GM20000 (cell line): ENCODE measurements around the gene CALHM5.

Experiments used
- DNase-seq: peaks from one replicate; pipeline ENCODE4 v3.0.0; 2012; ENCODE audit warnings: low spot score
- TF ChIP-seq, protein P1 (sequence below): IDR thresholded peaks from 2 replicates; pipeline ENCODE4 v1.5.1; 2012; ENCODE audit warnings: mild to moderate bottlenecking, control low read depth; ENCODE audit errors: extremely low read depth, missing control alignments

CALHM5 gene

DNA sequence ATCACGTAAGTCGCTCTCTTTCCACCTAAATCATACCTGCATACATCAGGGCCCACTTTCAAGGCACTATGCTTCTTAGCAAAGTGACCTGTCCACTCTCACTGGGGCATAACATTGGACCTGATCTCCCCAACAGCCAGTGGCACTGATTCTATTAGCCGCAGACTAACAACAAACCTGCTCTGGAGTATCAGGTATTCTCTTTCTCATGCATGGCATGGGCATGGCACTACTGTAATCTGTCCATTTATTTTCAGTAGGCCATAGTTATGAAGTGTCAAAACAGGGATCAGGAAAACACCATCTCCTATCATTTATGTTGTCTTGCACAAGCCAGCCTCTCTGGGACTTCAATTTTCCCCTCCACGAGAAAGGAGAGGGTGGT is 50.6 kb downstream of the CALHM5 start:
- DNase-seq = no peak
- TF ChIP-seq, protein P1, sequence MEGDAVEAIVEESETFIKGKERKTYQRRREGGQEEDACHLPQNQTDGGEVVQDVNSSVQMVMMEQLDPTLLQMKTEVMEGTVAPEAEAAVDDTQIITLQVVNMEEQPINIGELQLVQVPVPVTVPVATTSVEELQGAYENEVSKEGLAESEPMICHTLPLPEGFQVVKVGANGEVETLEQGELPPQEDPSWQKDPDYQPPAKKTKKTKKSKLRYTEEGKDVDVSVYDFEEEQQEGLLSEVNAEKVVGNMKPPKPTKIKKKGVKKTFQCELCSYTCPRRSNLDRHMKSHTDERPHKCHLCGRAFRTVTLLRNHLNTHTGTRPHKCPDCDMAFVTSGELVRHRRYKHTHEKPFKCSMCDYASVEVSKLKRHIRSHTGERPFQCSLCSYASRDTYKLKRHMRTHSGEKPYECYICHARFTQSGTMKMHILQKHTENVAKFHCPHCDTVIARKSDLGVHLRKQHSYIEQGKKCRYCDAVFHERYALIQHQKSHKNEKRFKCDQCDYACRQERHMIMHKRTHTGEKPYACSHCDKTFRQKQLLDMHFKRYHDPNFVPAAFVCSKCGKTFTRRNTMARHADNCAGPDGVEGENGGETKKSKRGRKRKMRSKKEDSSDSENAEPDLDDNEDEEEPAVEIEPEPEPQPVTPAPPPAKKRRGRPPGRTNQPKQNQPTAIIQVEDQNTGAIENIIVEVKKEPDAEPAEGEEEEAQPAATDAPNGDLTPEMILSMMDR = no peak

DNA sequence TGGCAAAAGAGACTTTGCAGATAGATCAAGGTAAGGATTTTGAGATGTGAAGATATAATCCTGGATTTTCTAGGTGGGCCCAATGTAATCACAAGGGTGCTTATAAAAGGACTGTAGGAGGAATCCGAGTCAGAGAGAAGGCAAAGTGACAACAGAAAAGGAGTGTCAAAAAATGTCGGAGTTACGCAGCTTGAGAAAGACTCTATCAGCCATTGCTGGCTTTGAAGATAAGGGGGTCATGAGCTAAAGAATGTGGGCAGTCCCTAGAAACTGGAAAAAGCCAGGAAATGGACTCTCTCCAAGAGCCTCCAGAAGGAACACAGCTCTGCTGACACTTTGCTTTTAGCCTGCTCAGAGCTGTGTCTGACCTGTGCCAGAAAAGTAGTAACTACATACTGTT is 51.2 kb downstream of the CALHM5 start:
- TF ChIP-seq, protein P1 = no peak
- no peak for DNase-seq

DNA sequence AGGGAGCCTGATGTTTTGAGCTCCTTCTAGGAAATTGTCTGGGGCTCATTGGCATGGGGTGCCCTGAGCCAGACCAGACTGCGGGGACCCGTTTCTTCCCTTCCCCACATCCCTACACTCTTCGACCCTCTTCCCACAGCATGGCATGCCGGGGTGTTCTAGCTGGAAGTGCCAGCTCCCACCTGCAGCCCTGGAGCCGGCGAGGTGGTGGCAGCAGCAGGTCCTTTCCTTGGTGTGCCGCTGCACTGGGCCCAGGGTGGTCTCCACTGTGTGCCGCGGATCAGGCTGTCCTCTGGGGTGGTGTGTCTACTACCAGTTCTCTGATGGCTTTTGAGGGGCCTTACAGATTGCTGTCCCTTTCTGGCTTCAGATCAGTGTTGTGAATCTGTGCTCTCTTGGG is 52.4 kb downstream of the CALHM5 start:
- TF ChIP-seq, protein P1 = no peak
- DNase-seq = no peak

DNA sequence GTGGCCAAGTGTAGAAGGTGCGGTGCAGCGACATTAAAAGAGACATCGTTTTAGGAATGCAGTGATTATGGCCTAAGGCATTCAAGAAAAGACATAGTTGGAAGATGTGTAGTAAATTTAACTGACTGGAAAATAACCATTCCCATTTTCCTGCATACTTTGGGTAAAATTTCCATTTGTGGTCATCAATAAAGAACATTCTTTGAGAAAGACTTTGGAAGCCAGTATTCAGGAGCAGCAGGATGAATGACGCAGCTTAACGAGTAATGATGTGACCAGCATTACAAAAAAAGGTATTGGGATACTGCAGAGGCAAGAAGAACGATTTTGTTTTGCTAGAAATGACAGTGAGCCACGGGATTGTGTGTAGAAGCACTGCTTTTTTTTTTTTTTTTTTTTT is 52.9 kb downstream of the CALHM5 start:
- no peak for DNase-seq
- TF ChIP-seq, protein P1 = no peak

DNA sequence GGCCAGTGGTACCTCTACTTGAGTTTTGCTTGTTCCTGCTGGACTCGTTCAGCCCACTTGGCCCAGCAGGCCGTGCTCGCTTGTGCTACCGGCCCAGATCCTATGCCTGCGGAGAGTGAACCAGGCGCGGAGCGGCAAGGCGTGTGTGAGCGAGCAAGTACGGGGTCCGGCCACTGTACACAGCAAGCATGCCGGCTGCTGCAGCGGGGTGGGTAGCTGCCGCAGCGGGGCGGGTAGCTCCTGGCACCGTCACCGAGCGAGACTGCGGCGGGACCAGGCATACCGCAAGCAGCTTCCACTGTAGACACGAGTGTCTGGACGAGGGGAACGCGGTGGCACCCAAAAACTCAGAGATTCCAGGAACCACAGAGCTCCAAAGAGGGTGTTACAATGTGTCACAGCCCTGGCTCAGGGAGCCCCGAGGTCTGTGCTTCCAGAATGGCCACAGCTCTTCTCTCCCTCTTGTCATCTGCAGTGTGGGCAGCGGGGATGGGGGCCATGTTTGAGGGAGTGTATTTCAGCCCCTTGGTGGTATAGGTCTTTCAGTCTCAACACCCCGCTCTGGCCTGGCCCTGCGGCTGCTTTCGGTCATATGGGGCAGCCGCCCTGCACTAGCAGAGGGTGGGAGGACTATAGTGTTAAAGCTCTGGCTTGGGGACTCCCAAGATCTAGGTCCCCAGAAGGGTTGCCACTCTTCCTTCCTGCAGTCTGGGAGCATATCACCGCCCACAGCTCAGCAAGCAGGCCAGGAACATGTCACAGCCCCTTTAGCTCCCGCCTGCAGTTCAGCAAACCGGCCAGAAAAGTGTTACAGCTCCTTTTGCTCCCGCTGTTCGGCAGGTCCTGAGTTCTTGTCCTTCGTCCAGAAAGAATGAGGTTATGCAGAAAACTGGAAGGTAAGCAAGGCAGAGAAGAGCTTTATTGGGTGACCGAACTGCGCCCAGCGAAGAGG is 53.8 kb downstream of the CALHM5 start:
- DNase-seq = no peak
- TF ChIP-seq, protein P1 = no peak

DNA sequence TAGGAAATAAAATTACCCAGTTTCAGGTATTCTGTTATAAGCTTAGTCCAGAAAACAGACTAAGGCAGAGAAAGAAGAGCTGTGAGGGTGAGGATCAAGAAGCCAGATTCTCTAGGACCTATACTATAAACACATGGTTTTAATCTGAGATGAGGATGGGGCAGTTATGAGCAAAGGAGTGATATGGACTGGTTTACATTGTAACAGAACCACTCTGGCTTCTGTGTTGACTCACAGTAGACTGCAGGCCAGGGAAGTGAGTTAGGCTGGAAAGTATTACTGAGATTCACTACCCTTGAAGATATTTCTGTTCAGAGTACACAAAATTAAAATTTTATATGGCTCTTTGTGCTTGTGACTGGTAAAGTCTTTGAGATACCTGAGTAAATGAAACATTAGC is 56.7 kb downstream of the CALHM5 start:
- no peak for DNase-seq
- TF ChIP-seq, protein P1 = no peak

DNA sequence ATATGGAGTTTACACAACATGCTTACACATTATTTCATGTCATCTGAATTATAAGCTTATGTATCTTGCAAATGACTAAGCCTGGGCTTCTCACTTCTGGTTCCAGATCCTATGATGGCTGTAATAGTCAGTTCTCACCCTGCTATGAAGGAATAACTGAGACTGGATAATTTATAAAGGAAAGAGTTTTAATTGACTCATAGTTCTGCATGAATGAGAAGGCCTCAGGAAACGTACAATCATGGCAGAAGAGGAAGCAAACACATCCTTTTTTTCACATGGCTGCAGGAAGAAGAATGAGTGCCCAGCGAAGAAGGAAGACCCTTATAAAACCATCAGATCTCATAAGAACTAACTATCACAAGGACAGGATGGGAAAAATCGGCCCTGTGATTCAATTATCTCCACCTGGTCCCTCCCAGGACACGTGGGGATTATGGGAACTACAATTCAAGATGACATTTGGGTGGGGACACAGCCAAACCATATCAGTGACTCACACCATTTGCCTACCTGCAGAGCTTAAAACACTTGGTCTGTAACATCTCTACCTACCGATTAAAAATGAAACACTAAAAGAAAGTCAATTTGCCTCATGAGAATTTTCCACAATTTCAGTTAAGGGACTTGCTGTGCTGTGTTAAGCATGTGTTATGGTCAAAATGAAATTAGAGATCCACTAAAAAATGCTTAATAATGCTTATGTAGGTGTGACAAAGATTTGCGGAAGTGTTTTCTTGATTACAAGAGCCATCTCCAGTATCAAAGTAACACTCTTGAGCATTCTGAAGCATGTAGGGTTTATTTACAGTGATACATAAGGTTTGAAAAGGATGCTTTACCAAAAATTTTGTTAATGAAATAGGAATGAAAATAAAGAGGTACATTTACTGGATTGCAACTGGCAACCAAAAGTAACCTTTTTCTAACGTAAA is 57.6 kb downstream of the CALHM5 start:
- TF ChIP-seq, protein P1 = no peak
- no peak for DNase-seq
